Testis (tissue), 2 donors: ENCODE data around the gene SIPA1L2.

ENCODE experiments used
- POLR2A ChIP-seq: fragments of 450-650 bp; IDR thresholded peaks from one replicate; pipeline ENCODE4 v1.6.1; 2017; ENCODE audit warnings: antibody characterized with exemption, mild to moderate bottlenecking, moderate library complexity
- TF ChIP-seq, protein P1 (sequence below), 3 experiments: fragments of 450-650 bp in 2 of 3; fragments of 200-600 bp in 1 of 3; sonication (generic) in 1 of 3; IDR thresholded peaks; one replicate each; pipeline ENCODE4 v1.5.1; 2016 to 2019; ENCODE audit warnings: antibody characterized with exemption in 3 of 3, mild to moderate bottlenecking in 2 of 3, moderate library complexity in 1 of 3

DNA sequence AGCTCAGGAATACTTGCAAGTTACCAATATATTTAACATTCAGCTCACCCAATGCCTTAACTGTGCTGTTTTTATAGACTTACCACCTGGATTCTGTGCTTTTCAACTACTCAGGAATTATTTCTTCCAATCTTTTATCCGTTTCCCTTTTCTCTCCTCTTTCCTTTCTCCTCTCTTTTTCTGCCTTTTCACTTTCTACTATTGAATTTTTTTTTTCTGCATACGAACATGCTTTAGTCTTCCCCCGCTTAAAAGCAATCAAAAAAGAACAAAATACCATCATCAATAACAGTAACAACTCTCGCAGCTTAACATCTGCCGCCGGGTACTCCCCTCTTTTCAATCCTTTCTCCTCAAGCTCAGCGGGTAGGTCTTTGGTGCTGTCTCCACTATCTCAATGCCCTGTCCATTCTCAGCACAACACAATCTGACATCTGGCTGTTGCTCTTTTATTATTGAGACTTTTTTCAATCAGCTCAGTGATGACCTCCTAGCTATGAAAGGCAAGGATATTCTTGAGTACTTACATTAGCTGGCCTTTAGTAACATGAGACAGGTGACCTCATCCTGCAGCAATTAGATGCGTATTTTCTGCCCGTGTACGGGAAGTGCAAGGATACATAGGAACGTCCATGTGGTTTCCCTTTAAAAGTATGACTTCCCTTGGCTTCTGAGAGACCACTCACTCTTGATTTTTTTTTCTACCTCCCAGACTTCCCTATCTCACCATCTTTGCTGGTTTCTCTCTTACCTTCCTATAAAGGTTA, 40.2 kb upstream of the SIPA1L2 start:
- TF ChIP-seq, protein P1, sequence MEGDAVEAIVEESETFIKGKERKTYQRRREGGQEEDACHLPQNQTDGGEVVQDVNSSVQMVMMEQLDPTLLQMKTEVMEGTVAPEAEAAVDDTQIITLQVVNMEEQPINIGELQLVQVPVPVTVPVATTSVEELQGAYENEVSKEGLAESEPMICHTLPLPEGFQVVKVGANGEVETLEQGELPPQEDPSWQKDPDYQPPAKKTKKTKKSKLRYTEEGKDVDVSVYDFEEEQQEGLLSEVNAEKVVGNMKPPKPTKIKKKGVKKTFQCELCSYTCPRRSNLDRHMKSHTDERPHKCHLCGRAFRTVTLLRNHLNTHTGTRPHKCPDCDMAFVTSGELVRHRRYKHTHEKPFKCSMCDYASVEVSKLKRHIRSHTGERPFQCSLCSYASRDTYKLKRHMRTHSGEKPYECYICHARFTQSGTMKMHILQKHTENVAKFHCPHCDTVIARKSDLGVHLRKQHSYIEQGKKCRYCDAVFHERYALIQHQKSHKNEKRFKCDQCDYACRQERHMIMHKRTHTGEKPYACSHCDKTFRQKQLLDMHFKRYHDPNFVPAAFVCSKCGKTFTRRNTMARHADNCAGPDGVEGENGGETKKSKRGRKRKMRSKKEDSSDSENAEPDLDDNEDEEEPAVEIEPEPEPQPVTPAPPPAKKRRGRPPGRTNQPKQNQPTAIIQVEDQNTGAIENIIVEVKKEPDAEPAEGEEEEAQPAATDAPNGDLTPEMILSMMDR (IDR thresholded peaks at IDR 0.05) = no peak
- no peak for TF ChIP-seq POLR2A
